HG03108 (cell line): ENCODE data around the gene FIGLA.
"Not testable (repeated sequence)": the region's sequence is repeated elsewhere in the genome, so short reads cannot be mapped to it uniquely, and the experiment has no call there.

Experiments used
- ATAC-seq: cut with Tn5 transposase; IDR thresholded peaks from one replicate; pipeline ENCODE4 v1.9.1; 2021; ENCODE audit warnings: moderate library complexity; ENCODE audit not compliant: unreplicated experiment

The FIGLA gene

DNA sequence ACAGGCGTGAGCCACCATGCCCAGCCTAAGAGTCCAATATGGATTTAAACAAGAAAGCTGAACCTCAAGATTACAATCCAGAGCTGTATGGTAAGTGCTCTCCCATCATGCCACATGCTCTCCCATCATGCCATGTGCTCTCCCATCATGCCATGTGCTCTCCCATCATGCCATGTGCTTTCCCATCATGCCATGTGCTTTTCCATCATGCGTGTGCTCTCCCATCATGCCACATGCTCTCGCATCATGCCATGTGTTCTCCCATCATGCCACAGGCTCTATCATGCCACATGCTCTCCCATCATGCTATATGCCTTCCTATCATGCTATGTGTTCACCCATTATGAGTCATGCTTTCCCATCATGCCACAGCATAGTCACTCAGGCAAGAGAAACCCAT is 43.2 kb downstream of the FIGLA start:
- no peak for ATAC-seq

DNA sequence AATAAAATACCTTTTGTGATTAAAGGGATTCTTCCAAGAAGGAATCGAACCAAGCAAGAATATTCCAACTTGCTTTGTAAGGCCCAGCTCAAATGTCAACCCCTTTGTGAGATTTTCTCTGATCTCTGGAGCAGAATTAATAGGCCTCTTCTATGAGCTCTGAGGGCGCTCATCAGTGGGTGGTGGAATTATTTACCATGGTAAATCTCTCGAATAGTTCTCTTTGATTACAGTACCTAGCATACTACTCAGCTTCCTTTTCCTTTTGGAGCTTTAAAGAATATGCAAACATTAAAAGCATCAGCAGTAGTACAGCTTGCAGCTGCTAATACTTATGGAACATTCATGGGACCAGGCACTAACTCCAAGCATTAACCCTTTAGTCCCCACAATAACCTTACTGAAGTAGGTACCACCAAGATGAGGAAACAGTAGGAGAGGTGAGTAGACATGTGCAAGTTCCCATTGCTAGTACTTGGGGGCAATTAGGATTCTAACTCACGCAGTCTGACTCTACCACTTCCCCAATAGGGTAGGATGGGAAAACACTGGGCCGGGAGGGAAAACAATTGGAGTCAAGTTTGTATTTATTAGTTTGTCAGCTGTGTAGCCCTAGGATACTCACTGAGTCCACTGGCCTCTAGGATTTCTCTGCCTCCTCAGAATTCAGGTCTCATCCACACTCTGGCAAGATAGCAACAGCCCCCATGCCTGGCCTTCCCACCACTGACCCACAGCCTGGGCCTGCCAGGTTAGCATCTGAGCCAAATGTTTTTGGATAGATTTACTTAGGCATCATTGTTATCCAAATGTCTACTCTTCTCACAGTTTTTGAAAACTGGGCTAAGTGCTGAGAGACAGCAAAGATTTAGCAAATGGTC is 44.1 kb downstream of the FIGLA start:
- no peak for ATAC-seq

DNA sequence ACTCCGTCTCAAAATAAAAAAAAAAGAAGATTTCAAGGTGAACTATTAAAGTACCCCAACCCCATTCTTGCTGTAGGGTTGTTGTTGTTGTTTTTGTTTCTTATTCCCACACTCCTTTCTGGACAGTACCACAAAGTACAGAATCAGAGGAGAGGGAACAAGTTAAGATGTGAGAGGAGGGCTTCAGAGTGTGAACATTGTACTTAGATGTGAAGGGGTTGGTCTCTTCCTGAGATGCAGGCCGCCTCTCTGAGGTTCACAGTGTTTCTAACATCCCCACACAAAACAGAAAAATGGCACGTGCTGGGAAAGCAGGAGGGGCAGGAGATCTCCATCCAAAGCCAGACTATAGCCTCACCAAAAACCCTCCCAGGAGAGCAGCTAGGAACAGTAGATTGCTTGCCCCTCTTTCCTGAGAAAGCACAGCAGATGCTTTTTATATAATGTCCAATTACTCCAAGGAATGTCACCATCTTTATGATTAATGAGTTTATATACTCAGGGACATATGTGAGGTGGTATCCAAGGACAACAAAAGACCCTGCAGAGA is 45.1 kb downstream of the FIGLA start:
- no peak for ATAC-seq

DNA sequence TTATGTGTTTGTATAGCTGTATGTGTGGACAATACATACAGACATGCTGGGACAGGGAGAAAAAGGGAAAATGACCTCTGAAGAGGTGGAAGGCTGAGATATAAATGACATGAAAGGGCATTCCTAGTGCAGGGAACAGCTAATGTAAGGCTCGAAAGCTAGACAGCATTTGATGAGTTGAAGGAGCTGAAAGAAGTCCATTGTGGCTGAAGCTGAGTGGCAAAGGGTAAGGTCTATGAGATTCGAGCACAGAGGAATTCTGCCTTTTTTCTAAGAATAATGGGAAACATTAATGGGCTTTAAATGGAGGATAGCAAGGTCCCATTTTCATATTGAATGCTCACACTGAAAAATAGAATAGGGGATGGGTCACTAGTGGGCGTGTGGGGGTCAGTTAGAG is 46.0 kb downstream of the FIGLA start:
- no peak for ATAC-seq

DNA sequence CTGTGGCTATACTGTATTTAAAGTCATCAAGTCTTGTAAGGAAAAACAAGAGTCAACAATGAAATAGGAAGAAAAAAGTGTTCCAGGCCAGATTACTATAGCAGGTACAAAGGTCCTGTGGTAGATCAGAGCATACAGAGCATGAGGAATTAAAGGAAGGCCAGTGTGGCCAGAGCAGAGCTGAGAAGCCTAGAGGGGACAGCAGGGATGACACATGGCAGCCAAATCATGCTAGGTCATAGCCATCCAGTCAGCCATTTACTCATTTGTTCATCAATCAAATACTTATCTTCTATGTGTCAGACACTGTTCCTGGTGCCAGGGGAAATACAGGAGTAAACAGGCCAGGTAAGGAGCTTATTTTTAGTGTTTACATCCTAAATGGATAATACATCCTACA is 46.8 kb downstream of the FIGLA start:
- no peak for ATAC-seq

DNA sequence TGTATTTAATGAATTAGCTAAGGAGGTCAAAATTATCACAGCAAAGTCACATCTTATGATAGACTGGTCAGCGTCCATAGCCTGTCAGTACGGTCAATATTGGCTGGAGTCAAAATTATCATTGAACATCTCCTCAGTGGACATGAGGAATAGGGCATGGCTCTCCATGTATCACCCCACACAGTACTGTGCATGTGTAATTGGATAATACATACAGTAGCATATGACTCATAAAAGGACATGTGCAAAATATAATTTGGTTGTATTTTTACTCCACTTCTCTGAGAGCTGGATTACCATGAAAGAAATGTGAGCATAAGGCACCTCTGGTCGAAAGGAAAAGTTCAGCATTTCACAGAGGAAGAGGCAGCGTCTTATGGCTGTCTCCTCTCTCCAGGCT is 47.4 kb downstream of the FIGLA start:
- no peak for ATAC-seq

DNA sequence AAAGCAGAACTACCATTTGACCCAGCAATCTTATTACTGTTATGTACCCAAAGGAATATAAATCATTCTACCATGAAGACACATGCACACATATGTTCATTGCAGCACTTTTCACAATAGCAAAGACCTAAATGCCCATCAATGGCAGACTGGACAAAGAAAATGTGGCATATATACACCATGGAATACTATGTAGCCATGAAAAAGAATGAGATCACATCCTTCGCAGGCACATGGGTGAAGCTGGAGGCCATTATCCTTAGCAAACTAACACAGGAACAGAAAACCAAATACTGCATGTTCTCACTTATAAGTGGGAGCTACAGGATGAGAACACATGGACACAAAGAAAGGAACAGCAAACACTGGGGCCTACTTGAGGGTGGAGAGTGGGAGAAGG is 51.0 kb downstream of the FIGLA start:
- not testable (repeated sequence) for ATAC-seq

DNA sequence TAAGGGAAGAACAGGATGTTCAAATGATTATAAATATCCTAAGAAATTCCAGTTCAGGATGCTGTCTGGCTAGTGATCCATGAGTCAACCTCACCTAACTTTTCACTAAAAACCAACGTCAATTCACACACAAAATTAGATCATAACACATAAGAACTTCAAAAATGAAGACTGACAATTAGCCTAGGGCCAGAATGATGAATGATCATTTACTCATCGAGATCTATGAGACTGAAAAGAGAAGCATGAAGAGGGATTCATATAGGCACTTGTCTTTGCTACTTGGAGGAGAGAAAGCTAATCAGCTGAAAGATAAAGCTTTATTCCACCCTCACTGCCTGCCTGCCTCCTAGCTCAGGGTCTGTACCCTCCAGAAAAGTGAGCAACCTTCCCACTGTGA is 52.3 kb downstream of the FIGLA start:
- no peak for ATAC-seq

DNA sequence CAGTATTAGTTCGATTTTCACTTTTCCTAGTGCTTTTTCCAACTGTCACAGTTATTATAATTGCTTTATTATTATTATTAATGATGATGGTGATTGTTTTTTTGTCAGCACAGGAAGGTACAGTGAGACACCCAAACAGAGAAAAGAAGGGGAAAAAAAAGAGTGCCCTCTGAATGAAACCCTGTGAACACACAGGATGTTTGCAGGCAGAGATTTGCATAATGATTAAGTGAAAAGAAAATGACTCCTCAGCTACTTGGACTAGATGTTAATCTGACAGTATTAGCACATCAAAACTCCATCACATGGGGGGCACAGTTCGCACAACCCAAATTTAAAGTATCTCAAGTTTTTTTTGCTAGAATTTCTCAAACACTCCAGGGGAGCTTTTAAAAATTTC is 55.4 kb downstream of the FIGLA start:
- no peak for ATAC-seq

DNA sequence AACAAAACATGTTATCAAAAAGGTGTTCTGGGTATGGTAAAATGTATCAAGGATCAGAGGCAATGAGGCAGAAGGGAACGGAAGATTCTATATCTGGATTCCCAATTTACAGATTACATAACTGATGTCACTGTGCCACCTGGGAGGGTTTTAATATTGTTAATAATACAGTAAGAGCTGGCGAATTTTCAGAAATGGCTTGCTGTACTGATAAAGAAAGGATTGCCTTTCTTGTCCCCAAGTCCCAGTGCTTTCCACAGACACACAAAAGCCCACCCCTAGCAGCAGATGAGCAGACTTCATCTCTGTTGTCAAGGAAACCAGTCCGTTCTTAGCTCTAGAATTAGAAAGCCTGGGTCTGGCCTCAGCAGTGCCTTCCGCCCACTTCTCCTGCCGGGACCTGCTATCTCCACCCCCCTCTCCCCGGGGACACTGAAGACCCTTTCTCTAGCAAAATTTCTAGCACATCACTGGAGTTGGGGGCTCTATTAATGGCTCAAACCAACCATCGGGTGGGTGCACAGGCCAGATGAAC is 56.7 kb downstream of the FIGLA start:
- no peak for ATAC-seq

DNA sequence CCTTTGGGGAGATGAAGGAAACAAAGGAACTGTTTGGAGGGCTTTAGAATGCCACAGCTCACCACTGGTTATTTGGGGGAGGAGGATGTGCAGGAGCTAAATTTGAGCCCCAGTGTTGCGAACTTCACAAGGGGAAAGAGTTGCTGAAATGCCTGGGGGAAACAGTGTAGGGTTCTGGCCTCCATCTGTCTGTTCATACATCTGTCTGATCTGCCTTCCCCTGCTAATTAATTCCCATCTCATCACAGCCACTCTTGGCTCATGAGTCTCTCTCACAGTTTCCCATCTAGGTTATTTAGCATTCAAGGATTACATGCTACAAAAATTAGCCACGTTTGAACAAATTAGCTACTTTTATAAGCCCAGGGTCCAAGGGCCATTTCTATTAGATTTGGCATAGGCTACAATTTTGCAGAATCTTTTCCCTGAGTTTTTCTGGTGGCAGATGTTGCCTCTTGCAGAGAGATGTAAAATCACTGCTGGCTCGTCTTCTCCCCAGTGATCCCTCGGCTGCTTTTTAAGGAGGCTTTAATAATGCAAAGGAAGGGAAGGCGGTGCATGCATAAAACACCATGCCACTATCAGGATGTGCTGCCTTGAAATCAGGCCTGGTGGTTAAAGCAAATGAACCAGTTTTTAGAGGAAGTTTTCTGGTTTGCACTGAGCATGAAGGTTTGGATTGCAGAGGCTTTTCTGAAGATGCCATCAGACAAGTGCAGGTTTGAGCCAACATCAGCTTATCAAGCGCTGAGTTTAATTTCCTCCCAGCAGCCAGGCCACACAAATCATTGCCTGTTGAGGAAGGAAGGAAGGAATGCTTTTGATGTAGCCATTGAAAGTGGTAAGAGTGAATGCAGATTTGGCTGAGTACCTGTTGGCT is 57.4 kb downstream of the FIGLA start:
- ATAC-seq, result no peak

DNA sequence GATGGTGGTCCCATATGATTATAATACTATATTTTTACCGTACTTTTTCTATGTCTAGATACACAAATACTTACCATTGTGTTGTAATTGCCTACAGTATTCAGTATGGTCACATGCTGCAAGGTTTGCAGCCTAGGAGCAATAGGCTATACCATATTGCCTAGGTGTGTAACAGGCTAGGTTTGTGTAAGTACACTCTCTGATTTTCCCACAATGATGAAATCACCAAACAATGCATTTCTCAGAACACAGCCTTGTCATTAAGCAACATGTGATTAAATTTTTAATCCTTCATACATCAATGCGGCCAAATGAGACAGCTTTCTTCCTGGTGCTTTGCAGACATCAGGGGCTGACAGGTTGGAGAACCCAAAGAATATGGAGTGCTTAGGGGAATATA is 59.7 kb downstream of the FIGLA start:
- no peak for ATAC-seq

DNA sequence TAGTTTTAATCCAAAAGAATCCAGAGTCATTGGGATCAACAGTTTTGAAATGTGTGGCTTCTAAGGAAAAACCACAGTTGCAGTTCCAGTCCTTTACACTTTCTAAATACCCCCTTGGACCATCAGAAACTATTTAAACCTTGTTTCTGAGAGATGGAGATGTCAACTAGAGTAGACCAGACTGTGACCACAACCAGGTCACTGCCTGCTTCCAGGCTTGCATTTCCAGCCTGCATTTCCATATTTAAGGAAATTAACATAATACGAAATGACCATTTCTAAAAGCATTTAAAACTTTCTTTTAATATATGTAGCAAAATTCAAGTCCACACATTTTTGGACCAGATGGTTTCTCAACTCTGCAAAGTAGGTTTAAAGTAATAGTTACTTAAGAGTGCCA is 60.8 kb downstream of the FIGLA start:
- ATAC-seq, result no peak

DNA sequence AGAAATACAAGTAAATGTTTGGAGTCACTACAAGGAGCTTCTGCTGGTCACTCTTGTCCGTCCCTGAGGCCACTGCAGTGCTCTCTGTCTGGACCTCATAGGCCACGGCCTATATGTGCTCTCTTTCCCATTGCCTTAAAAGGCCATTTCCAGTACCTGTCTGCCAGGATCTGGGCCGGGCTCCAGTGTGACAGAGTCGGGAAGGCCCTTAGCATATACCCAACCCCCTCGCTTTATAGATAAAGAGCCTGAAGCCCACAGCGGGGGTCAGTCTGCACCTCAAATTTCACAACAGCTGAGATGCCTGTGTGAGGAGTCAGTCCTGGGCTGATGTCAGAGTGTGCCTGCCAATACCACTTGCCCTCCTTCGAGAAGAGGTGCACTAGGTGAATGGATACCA is 62.3 kb downstream of the FIGLA start:
- no peak for ATAC-seq
